KBM-7 (cell line): Measurements from ENCODE around the gene NUP93.
"Not testable (repeated sequence)": the region's sequence is repeated elsewhere in the genome, so short reads cannot be mapped to it uniquely, and the experiment has no call there.

ENCODE experiments used
- DNase-seq: peaks from one replicate; pipeline ENCODE4 v3.0.0-alpha.2; 2015
- in situ Hi-C: fragments of 300-500 bp; cut with MboI; formaldehyde crosslinking; loops from 2 replicates; pipeline ENCODE4 v1.14.3; 2020; ENCODE audit warnings: low sequenced_read_pairs, low pct_unique_long_range_greater_than_20kb, mixed read lengths

Gene NUP93

GRCh38 chr16:56708525-56709442, 21.1 kb upstream of the NUP93 start:
- no peak for DNase-seq
- in situ Hi-C loops = no loop called here

DNA sequence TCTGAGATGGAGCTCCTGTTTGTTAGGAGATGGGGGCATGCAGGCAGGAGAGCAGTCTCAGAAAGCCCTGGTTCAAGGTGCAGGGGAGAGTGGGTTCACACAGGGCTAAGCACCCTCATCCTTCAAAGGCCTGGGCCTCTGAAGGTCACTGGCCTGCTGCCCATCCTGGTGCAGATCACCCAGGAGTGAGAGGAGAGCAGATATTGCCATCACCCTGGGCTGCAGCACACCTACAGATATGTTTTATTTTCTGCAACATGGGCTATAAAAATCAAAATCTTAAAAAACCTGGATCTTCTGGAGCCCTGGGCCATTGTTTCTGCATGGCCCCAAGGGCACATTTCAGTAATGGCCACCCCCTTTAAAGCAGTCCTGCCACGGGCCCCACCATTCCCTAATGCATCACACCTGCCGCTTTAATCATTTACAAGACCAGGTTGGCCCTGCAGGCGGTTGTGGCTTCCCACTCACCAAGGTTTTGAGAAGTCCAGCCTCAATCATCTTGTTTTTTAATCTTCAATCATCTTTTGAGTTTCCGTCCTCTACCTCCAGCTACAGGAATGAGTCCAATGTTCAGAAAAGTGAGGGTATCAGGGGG, 20.4 kb upstream of the NUP93 start:
- DNase-seq = no peak
- in situ Hi-C loops = no loop called here

GRCh38 chr16:56710181-56710737, 19.7 kb upstream of the NUP93 start:
- DNase-seq = no peak
- in situ Hi-C loops = no loop called here

GRCh38 chr16:56711862-56712261, 18.1 kb upstream of the NUP93 start:
- in situ Hi-C loops = no loop called here
- no peak for DNase-seq

DNA sequence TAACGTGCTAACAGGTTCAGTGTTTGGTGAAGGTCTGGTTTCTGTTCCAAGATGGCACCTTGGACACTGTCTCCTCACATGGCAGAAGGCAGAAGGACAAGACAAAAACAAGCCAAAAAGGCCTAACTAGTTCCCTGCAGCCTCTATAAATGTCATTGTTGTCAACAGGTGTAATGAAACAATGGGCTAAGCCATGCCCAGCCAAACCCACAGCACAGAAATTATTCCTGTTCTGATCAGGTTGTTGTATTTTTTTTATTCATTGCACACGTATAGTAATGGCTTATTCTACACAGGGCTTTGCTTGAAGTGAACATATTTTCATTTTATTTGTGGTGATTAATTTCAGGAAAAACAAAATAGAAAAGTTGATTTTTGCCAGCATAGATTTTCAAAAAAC, 16.1 kb upstream of the NUP93 start:
- no peak for DNase-seq
- in situ Hi-C loops = no loop called here

GRCh38 chr16:56715126-56715525, 14.8 kb upstream of the NUP93 start:
- in situ Hi-C loops = no loop called here
- no peak for DNase-seq

DNA sequence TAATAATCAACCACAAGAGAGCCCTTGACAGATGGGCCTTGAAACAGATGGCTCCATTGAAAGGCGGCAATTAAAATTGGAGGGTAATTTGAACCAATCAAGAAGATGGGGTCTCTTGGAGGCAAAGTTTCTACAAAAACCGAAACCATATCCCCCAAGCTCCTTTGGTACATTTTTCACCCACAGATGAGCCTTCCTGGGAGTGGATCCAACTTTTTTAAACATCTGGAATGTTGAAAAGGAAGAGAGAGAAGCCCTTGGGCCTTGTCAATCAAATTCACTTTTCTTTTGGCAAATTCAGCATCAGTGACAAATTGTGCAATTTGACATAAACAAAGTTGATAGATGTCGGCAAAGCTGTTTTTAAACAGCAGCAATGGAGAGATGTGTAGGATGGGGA, 13.2 kb upstream of the NUP93 start:
- in situ Hi-C loops = no loop called here
- no peak for DNase-seq

DNA sequence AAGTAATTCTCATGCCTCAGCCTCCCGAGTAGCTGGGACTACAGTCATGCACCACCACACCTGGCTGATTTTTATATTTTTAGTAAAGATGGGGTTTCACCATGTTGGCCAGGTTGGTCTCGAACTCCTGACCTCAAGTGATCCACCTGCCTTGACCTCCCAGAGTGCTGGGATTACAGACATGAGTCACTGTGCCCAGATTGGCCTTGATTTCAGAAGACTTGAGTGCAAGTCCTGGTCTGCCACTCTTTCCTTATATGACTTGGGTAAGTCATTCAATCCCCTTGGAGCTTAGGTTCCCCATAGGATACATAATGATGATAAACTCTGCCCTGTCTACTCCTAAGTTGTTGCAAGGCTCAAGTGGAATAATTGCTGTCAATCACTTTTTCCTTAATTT, 12.4 kb upstream of the NUP93 start:
- DNase-seq, in situ Hi-C loops: not testable (repeated sequence)

GRCh38 chr16:56722200-56722842, 7.6 kb upstream of the NUP93 start:
- no peak for DNase-seq
- in situ Hi-C loops = no loop called here

DNA sequence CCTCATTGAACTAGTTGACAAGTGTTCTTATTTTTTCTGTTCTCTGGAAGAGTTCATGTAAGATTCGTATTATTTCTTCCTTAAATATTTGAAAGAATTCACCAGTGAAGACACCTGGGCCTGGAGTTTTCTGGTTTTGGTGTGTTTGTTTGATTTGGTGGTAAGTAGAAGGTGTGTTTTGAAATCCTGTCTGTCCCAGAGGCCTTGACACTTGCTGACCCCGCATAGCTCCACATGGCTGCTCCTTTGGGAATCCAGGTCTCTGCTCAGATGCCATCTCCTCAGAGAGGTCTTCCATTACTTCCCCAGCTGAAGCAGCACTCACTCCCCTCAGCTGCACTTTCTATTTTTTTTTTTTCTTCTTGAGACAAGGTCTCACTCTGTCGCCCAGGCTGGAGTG, 5.7 kb upstream of the NUP93 start:
- in situ Hi-C loops = no loop called here
- DNase-seq = no peak

DNA sequence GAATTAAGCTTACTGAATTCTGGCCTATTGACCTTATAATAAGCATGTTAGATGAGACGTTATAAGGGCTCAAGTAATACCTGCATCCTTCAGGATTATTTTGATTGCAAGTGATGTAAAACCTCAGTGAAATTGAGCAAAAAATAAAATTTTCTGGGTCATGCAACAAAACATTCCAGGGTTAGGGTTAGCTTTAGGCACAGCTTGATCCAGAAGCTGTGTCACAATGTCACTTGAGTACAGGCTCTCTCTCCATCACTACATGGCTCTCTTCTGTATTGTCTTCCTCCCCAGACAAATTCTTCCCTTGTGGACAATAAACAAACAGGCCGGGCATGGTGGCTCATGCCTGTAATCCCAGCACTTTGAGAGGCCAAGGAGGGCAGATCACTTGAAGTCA, 3.6 kb upstream of the NUP93 start:
- DNase-seq = no peak
- in situ Hi-C loops = no loop called here

GRCh38 chr16:56726926-56727325, 3.0 kb upstream of the NUP93 start:
- no peak for DNase-seq
- in situ Hi-C loops = no loop called here

GRCh38 chr16:56728027-56728426, 1.9 kb upstream of the NUP93 start:
- in situ Hi-C loops = no loop called here
- DNase-seq = no peak

GRCh38 chr16:56728980-56729734, 772 bp upstream of the NUP93 start:
- in situ Hi-C loops = no loop called here
- peak; percentile 62 for DNase-seq

DNA sequence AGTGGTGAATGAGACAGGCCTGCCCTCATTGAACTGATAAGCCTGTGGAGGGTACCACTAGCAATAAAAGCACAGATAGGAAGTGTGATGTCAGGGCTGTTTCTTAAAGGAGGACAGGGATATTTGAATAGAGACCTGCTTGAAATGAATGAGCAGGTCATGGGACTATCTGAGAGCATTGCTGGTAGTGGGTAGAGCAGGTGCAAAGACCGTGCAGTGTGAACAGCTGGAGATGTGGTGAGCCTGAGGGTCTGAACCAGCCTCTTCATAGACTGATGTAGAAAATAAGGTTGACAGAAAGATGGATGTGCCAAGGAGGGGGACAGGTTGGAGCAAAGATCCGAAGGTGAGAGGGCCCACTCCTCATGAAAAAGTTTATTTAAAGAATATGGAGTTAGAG, 2.4 kb downstream of the NUP93 start:
- in situ Hi-C loops = no loop called here
- no peak for DNase-seq

- in situ Hi-C loops = no loop called here
- DNase-seq = no peak
Observed at GRCh38 chr16:56732832-56733231, 2.9 kb downstream of the NUP93 start.

GRCh38 chr16:56734429-56734828, 4.5 kb downstream of the NUP93 start:
- in situ Hi-C loops = no loop called here
- peak; percentile 17 for DNase-seq

- in situ Hi-C loops = no loop called here
- DNase-seq = no peak
Observed at GRCh38 chr16:56736476-56736875, 6.5 kb downstream of the NUP93 start.

GRCh38 chr16:56737539-56737938, 7.6 kb downstream of the NUP93 start:
- no peak for DNase-seq
- in situ Hi-C loops = no loop called here
